RWPE2 (cell line): Measurements from ENCODE around the gene CCDC174.

Experiments used
- ATAC-seq: fragments of 200-7000 bp; cut with Tn5 transposase; 3 replicates; pipeline ENCODE4 v1.9.1; 2021; ENCODE audit warnings: low read depth
- DNase-seq: peaks from one replicate; pipeline ENCODE4 v3.0.0-alpha.2; 2020; ENCODE audit warnings: low spot score
- H3K27ac ChIP-seq: fragments of 450-650 bp; 2 replicates; pipeline ENCODE4 v1.5.1; 2017; ENCODE audit warnings: mild to moderate bottlenecking; ENCODE audit not compliant: poor library complexity, severe bottlenecking
- H3K27me3 ChIP-seq: fragments of 250-450 bp; sonication (Bioruptor Pico); 2 replicates; pipeline ENCODE4 v1.5.1; 2021; ENCODE audit warnings: mild to moderate bottlenecking, moderate library complexity; ENCODE audit not compliant: insufficient read depth, poor library complexity, severe bottlenecking
- H3K36me3 ChIP-seq: fragments of 250-450 bp; sonication (Bioruptor Pico); 2 replicates; pipeline ENCODE4 v1.5.1; 2020; ENCODE audit warnings: low read depth, mild to moderate bottlenecking, moderate library complexity
- H3K4me1 ChIP-seq: fragments of 250-450 bp; sonication (Bioruptor Pico); 2 replicates; pipeline ENCODE4 v1.5.1; 2021; ENCODE audit warnings: mild to moderate bottlenecking, moderate library complexity; ENCODE audit not compliant: insufficient read depth, poor library complexity, severe bottlenecking
- H3K4me3 ChIP-seq: fragments of 250-450 bp; sonication (Bioruptor Pico); 2 replicates; pipeline ENCODE4 v1.5.1; 2021; ENCODE audit warnings: mild to moderate bottlenecking, moderate library complexity; ENCODE audit not compliant: severe bottlenecking
- H3K9me3 ChIP-seq: fragments of 250-450 bp; sonication (Bioruptor Pico); 2 replicates; pipeline ENCODE4 v1.5.1; 2021; ENCODE audit warnings: mild to moderate bottlenecking, moderate library complexity; ENCODE audit not compliant: severe bottlenecking
- CTCF ChIP-seq: fragments of 450-650 bp; IDR thresholded peaks from one replicate; pipeline ENCODE4 v1.5.1; 2017; ENCODE audit warnings: mild to moderate bottlenecking, moderate library complexity; ENCODE audit not compliant: poor library complexity, severe bottlenecking

CCDC174 gene

GRCh38 chr3:14685179-14685578 lies 33.6 kb downstream of the CCDC174 start:
- no peak for TF ChIP-seq CTCF
- DNase-seq (no peak), ATAC-seq (no peak)
- no peak overlapping the region for H3K27ac ChIP-seq
- no peaks in the 10 kb centered on the region; the same call in 1 of the 2 replicates for H3K36me3 ChIP-seq
- H3K9me3 ChIP-seq, result no peaks in the 10 kb centered on the region
- no peaks in the 10 kb centered on the region for H3K4me1 ChIP-seq
- H3K27me3 ChIP-seq, result peaks cover 9% of the 10 kb centered on the region
- H3K4me3 ChIP-seq, result no peak overlapping the region

GRCh38 chr3:14687360-14687759 lies 35.8 kb downstream of the CCDC174 start:
- Histone ChIP-seq H3K27me3 (peaks cover 9% of the 10 kb centered on the region), H3K4me3 (no peak overlapping the region), H3K27ac (no peak overlapping the region), H3K4me1 (no peaks in the 10 kb centered on the region), H3K36me3 (no peaks in the 10 kb centered on the region), H3K9me3 (no peaks in the 10 kb centered on the region)
- no peak for ATAC-seq
- DNase-seq, result no peak
- no peak for TF ChIP-seq CTCF

- no peaks in the 10 kb centered on the region for H3K36me3 ChIP-seq
- no peak overlapping the region for H3K4me3 ChIP-seq
- no peak overlapping the region for H3K27ac ChIP-seq
- ATAC-seq, result no peak
- peaks cover 9% of the 10 kb centered on the region for H3K27me3 ChIP-seq
- no peak for TF ChIP-seq CTCF
- no peak for DNase-seq
- no peaks in the 10 kb centered on the region for H3K9me3 ChIP-seq
- no peaks in the 10 kb centered on the region for H3K4me1 ChIP-seq
Measured at GRCh38 chr3:14688525-14688924, 37.0 kb downstream of the CCDC174 start.

- H3K27me3 ChIP-seq, result peaks cover 9% of the 10 kb centered on the region
- no peak overlapping the region for H3K4me3 ChIP-seq
- no peaks in the 10 kb centered on the region for H3K9me3 ChIP-seq
- no peaks in the 10 kb centered on the region for H3K4me1 ChIP-seq
- TF ChIP-seq CTCF, result no peak
- H3K27ac ChIP-seq, result no peak overlapping the region
- H3K36me3 ChIP-seq, result no peaks in the 10 kb centered on the region
- no peak for DNase-seq
- ATAC-seq, result no peak
Measured at GRCh38 chr3:14689247-14689980, 37.9 kb downstream of the CCDC174 start.

- DNase-seq, result no peak
- Histone ChIP-seq H3K4me3 (no peak overlapping the region), H3K9me3 (no peaks in the 10 kb centered on the region), H3K36me3 (no peaks in the 10 kb centered on the region), H3K27ac (no peak overlapping the region), H3K27me3 (peaks cover 9% of the 10 kb centered on the region), H3K4me1 (no peaks in the 10 kb centered on the region)
- no peak for ATAC-seq
- no peak for TF ChIP-seq CTCF
Measured at GRCh38 chr3:14691239-14691638, 39.7 kb downstream of the CCDC174 start.
